Measurements from ENCODE around the gene TMEM106A. TPM values are rescaled to one million over a fixed set of nuclear protein-coding genes. Genes with fewer than 3 reads are reported as not detected.

The TMEM106A gene
- total and polyA plus RNA-seq, 2 donors (not counting 1 experiment from before 2014, with no cell fraction given) = 23.7 to 66.0 TPM

DNA sequence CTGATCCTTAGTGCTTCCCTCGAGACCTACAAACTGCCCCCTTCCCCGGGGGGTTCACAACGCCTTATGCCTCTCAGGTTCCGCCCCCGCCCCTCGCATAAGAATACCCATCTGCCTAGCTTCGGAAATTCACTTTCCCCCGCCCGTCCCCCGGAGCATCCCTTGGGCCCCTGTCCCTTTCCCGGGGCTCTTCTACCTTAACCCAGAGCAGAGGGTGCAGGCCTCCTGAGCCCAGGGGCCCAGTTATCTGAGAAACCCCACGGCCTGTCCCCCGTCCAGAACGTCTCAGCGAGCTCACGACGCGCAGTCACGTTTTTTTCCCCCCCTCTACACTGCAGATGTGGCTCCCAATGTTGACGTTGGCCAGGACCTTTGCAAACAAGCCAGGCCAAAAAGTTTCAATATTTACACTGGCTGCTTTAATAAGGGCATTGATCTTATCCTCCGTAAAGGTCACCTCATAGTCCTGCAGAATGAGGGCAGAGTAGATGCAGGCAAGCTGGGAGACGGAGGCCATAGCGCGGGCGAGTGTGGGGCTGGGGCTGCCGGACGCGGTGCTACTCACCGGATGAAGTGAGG, 42.0 kb upstream of the TMEM106A start:
- POLR2A ChIA-PET = interaction anchor here (0.8 to 1.4 kb wide), 4 partner anchors 43 to 172 kb away, joined by 3 to 9 read pairs (median 4); partner anchors contain the start of genes BRCA1, RND2 and RPL27
- no peaks in the 10 kb centered on the region for H3K36me3 ChIP-seq (replicated peaks in 1 of 2; ENCODE audit: control extremely low read depth in 1 of 2, control insufficient read depth in 1 of 2, extremely low read depth in 1 of 2, insufficient read depth in 2 of 2, low read length in 1 of 2)
- H3K79me2 ChIP-seq (ENCODE audit: control insufficient read depth, insufficient read depth, low read length) = peaks cover 61% of the 10 kb centered on the region
- H3K9ac ChIP-seq (ENCODE audit: low read length) = peak overlapping the region; percentile 99
- H3K27me3 ChIP-seq (replicated peaks in 1 of 4; ENCODE audit: control extremely low read depth in 1 of 4, control insufficient read depth in 3 of 4, insufficient read depth in 4 of 4, low read length in 3 of 4) = no peaks in the 10 kb centered on the region
- CTCF ChIA-PET = interaction anchor here (0.5 kb wide), 1 partner anchor 151 kb away, joined by 3 read pairs; no protein-coding TSS in a partner anchor
- DNase-seq (no peak), ATAC-seq (ENCODE audit: low read depth) (peak; percentile 4)
- peak overlapping the region; percentile 93 for H3K4me2 ChIP-seq (replicated peaks; ENCODE audit: low read depth, low read length, poor library complexity, severe bottlenecking)
- peaks cover 18% of the 10 kb centered on the region for H3K4me1 Mint-ChIP-seq
- H2AFZ ChIP-seq (ENCODE audit: insufficient read depth, low read depth, low read length, poor library complexity, severe bottlenecking) = peak overlapping the region; percentile 86
- no peaks in the 10 kb centered on the region for H3K27me3 Mint-ChIP-seq
- no peaks in the 10 kb centered on the region for H3K9me3 ChIP-seq (ENCODE audit: control extremely low read depth in 1 of 3, control insufficient read depth in 2 of 3, insufficient read depth in 1 of 3, low read length in 2 of 3)
- under 1% methylated on average over 29 of the region's 29 CpGs for WGBS (ENCODE audit: insufficient coverage)
- H3K4me3 ChIP-seq (ENCODE audit: control extremely low read depth in 1 of 5, extremely low read depth in 1 of 5, insufficient read depth in 1 of 5, low read depth in 2 of 5, low read length in 4 of 5) = peak overlapping the region; percentile 70 to 99 (median 90)
- peak overlapping the region; percentile 100 for H3K27ac ChIP-seq (ENCODE audit: low read length in 2 of 2)
- TF ChIP-seq EZH2 (IDR thresholded peaks at IDR 0.05; ENCODE audit: borderline replicate concordance, insufficient read depth, low read depth, low read length, poor library complexity, severe bottlenecking) = no peak
- TF ChIP-seq, protein P1, sequence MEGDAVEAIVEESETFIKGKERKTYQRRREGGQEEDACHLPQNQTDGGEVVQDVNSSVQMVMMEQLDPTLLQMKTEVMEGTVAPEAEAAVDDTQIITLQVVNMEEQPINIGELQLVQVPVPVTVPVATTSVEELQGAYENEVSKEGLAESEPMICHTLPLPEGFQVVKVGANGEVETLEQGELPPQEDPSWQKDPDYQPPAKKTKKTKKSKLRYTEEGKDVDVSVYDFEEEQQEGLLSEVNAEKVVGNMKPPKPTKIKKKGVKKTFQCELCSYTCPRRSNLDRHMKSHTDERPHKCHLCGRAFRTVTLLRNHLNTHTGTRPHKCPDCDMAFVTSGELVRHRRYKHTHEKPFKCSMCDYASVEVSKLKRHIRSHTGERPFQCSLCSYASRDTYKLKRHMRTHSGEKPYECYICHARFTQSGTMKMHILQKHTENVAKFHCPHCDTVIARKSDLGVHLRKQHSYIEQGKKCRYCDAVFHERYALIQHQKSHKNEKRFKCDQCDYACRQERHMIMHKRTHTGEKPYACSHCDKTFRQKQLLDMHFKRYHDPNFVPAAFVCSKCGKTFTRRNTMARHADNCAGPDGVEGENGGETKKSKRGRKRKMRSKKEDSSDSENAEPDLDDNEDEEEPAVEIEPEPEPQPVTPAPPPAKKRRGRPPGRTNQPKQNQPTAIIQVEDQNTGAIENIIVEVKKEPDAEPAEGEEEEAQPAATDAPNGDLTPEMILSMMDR (IDR thresholded peaks at IDR 0.05) = no peak
- H3K4me1 ChIP-seq (ENCODE audit: control insufficient read depth in 2 of 2, insufficient read depth in 2 of 2, low read length in 2 of 2) = peaks cover 20 to 39% of the 10 kb centered on the region in 2 donors
- no peaks in the 10 kb centered on the region for H3K9me3 Mint-ChIP-seq (ENCODE audit: insufficient read depth)
- H3K4me3 Mint-ChIP-seq = no peak overlapping the region
- no peaks in the 10 kb centered on the region for H4K20me1 ChIP-seq (ENCODE audit: control insufficient read depth, insufficient read depth, low read length, poor library complexity, severe bottlenecking)
- intact Hi-C loops (cut with micrococcal nuclease) = loop anchor here (1.0 to 2.0 kb wide), 6 partner anchors 44 to 633 kb away; partner anchors contain the start of genes BRCA1, IFI35 and NAGLU
- no peak overlapping the region for H3K27ac Mint-ChIP-seq

DNA sequence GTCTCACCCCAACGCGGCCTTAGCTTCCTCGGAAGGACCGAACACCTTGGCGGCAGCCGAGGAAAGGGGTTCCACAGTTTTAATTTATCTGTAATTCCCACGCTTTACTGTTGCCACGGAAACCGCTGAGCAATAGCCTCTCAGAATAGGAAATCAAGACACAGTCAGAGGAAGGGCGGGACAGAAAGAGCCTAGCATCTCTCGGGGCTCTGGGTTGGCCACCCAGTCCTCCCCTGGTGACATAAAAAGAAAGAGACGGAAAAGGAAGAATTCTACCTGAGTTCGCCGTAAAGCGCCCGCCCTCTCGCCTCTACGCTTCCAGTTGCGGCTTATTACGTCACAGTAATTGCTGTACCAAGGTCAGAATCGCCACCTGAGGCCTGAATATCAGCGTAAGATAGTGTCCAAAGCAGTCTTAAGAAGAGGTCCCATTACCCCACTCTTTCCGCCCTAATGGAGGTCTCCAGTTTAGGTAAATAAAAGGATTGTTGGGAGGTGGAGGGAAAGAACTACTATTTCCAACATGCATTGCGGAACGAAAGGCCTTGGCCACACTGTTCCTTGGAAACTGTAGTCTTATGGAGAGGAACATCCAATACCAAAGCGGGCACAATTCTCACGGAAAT, 41.4 kb upstream of the TMEM106A start:
- TF ChIP-seq EZH2 (IDR thresholded peaks at IDR 0.05; ENCODE audit: borderline replicate concordance, insufficient read depth, low read depth, low read length, poor library complexity, severe bottlenecking) = no peak
- TF ChIP-seq, protein P1 (IDR thresholded peaks at IDR 0.05) = no peak
- CTCF ChIA-PET = no interaction called here
- Mint-ChIP-seq H3K27ac (no peak overlapping the region), H3K27me3 (no peaks in the 10 kb centered on the region), H3K4me1 (peaks cover 21% of the 10 kb centered on the region), H3K4me3 (no peak overlapping the region), H3K9me3 (ENCODE audit: insufficient read depth) (no peaks in the 10 kb centered on the region)
- Histone ChIP-seq H3K27ac (ENCODE audit: low read length in 2 of 2) (peak overlapping the region; percentile 100), H3K9me3 (ENCODE audit: control extremely low read depth in 1 of 3, control insufficient read depth in 2 of 3, insufficient read depth in 1 of 3, low read length in 2 of 3) (no peaks in the 10 kb centered on the region), H3K27me3 (replicated peaks in 1 of 4; ENCODE audit: control extremely low read depth in 1 of 4, control insufficient read depth in 3 of 4, insufficient read depth in 4 of 4, low read length in 3 of 4) (no peaks in the 10 kb centered on the region), H3K36me3 (replicated peaks in 1 of 2; ENCODE audit: control extremely low read depth in 1 of 2, control insufficient read depth in 1 of 2, extremely low read depth in 1 of 2, insufficient read depth in 2 of 2, low read length in 1 of 2) (no peaks in the 10 kb centered on the region), H3K4me2 (replicated peaks; ENCODE audit: low read depth, low read length, poor library complexity, severe bottlenecking) (peak overlapping the region; percentile 93), H4K20me1 (ENCODE audit: control insufficient read depth, insufficient read depth, low read length, poor library complexity, severe bottlenecking) (no peaks in the 10 kb centered on the region), H2AFZ (ENCODE audit: insufficient read depth, low read depth, low read length, poor library complexity, severe bottlenecking) (peak overlapping the region; percentile 86), H3K9ac (ENCODE audit: low read length) (peak overlapping the region; percentile 99), H3K4me1 (ENCODE audit: control insufficient read depth in 2 of 2, insufficient read depth in 2 of 2, low read length in 2 of 2) (peaks cover 20 to 39% of the 10 kb centered on the region in 2 donors), H3K4me3 (ENCODE audit: control extremely low read depth in 1 of 5, extremely low read depth in 1 of 5, insufficient read depth in 1 of 5, low read depth in 2 of 5, low read length in 4 of 5) (peak overlapping the region; percentile 70 to 99 (median 90)), H3K79me2 (ENCODE audit: control insufficient read depth, insufficient read depth, low read length) (peaks cover 65% of the 10 kb centered on the region)
- WGBS (ENCODE audit: insufficient coverage) = 0% methylated on average over 24 of the region's 27 CpGs
- POLR2A ChIA-PET = interaction anchor here (0.8 to 1.4 kb wide), 3 partner anchors 43 to 146 kb away, joined by 3 to 9 read pairs (median 4); partner anchors contain the start of genes BRCA1 and RND2
- ATAC-seq (ENCODE audit: low read depth) = peak; percentile 63
- DNase-seq = peak; percentile 96
- intact Hi-C loops (cut with micrococcal nuclease) = loop anchor here (1.0 to 2.0 kb wide), 6 partner anchors 45 to 633 kb away; partner anchors contain the start of genes BRCA1, IFI35 and NAGLU

Measured in B cell (primary cell).